Skin epidermis (tissue), 12 donors: ENCODE results near the gene BTBD9.
"Not testable (repeated sequence)": the region's sequence is repeated elsewhere in the genome, so short reads cannot be mapped to it uniquely, and the experiment has no call there.

Experiments used
- H3K27ac ChIP-seq, 21 experiments: fragments of 200-600 bp; sonication (generic) in 11 of 21; one replicate each; pipeline ENCODE4 v1.5.0; 2020; ENCODE audit warnings: mild to moderate bottlenecking in 3 of 21, inconsistent platforms in 2 of 21, moderate library complexity in 2 of 21
- H3K4me3 ChIP-seq, 7 experiments: fragments of 200-600 bp; sonication (generic) in 2 of 7; one replicate each; pipeline ENCODE4 v1.5.0; 2020; ENCODE audit warnings: inconsistent platforms in 2 of 7, mild to moderate bottlenecking in 2 of 7, moderate library complexity in 1 of 7

BTBD9 gene

DNA sequence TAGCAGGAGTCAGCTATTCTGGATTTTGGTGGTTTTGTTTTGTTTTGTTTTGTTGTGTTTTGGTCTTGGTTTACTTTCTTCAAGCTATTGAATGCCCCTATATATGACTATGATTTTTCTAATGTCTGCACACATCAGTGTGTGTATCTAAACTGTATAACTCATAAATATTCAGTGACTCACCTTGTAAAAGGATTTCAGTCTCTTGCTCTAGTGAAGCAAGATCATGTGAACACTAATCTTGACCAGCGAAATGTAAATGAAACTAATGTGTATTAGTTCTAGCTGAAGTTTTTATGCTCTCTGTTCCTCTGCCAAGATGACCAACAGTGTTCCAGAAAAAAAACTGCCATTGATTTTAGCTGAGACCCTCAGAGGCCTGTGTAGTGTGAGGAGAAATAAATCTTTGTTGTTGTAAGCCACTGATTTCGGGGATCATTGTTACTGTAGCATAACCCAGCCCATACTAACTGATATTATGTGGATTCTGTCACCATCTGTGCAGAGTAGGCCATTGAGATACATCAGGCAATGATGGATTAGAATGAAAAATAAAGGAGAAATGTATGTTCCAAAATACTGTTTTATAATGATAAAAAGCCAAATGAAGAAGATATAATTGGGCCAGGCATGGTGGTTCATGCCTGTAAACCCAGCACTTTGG, 11.5 kb upstream of the BTBD9 start:
- Histone ChIP-seq H3K27ac (no peak overlapping the region), H3K4me3 (no peak overlapping the region)

DNA sequence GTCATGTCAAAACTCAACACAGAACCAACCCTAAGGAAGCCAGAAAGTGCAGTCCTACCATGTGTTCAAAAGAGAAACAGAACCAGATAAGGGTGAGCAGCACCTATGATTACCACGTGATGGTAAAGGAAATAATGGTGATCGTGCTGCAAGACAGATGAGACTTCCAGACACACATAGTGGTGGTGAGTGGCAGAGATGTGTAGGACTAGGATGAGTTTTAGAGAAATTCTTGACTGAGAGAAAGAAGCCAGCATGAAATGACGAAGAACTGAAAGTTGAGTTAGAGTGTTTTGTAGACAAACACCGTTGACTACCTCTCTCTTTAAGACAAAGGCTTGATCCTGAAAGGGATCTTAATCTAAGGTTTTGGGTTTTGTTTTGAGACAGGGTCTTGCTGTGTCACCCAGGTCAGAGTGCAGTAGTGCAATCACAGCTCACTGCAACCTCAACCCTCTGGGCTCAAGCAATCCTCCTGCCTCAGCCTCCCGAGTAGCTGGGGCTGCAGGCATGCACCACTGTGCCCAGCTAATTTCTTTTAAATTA, 10.6 kb upstream of the BTBD9 start:
- no peak overlapping the region for H3K27ac ChIP-seq
- no peak overlapping the region for H3K4me3 ChIP-seq

DNA sequence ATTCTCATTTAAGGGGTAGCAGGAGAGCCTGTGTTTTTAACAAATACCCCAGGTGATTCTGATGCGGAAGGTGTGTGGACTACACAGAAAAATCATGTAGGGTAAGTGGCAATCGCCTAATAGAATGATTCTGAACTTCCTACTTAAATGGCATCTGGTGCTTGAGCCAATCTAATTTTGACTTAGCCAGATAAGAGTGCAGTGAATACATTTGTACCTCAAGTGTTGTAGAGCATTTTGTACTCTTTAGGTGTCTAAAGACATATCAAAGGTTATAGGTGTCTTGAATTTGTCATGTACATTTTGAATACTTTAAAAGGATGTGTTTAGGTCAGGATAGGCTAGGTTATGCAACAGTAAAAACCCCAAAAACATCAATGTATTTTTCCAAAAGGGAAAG, 10.0 kb upstream of the BTBD9 start:
- Histone ChIP-seq H3K4me3 (no peak overlapping the region), H3K27ac (no peak overlapping the region)

DNA sequence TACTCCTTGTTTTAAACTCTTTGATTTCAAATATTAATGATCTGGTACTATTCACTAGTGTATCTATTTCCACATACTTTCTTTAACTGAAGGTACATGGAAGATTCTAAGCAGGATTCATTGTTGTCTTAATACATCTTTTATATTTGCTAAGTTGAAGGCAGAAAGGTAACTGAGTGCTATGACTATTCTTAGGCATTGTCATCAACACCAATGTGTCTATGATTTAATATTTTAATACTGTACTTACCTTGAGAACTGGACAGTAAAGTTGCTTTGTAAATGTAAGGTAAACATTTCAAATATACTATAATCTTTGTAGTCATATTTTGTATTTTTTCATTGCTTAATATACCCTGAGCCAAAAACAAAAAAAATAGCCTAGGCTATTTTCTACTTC, 8.9 kb upstream of the BTBD9 start:
- H3K4me3 ChIP-seq = no peak overlapping the region
- H3K27ac ChIP-seq = no peak overlapping the region

DNA sequence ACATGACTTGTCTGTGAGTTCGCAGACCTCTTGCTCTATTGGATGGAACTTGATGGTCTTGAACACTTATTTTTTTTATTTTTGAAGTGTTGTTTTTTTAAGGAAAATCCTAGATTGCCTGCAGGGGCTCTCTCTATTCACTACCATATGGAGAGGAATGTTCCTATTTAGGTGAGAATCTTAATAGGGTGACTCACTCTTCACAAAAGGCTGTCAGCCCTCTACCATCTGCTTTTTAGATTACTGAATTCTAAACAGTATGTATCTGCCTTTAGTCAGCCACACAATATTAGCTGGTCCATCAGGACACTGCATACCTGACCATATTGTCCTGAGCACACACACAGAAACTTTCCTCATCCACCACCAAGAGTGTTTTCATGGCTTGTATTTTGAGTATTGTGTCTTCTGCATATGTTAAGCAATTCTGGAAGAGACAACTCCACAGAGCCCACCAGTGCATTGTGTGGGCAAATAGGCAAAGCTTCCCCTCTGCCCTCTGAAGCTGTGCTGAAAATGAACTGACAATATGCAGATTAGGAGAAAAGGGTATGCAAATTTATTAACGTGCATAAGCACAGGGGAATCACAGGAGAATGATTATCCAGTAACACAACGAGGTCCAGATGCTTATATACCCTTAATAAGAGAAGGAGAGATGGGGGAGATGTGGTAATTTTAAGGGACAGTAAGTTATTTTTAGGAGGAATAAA, 6.6 kb upstream of the BTBD9 start:
- H3K27ac ChIP-seq = no peak overlapping the region
- no peak overlapping the region for H3K4me3 ChIP-seq

DNA sequence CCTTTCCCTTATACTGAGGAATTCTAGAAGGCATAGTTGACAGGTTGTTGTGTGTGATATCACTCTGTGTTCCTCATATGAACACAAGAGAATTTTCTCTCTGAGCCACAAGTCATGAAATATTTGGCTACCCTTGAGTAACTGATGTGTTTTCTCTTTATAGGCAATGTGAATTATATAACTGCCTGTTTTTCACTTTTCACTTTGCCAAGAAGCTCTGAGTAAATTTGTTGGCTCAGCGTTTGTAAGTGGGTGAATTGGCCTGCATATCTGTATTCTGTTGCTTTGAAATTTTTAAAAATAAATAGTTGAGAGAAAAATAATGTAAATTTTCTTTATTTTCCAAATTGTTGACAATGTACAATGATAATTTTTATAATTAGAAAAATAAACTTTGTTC, 5.2 kb upstream of the BTBD9 start:
- no peak overlapping the region for H3K4me3 ChIP-seq

DNA sequence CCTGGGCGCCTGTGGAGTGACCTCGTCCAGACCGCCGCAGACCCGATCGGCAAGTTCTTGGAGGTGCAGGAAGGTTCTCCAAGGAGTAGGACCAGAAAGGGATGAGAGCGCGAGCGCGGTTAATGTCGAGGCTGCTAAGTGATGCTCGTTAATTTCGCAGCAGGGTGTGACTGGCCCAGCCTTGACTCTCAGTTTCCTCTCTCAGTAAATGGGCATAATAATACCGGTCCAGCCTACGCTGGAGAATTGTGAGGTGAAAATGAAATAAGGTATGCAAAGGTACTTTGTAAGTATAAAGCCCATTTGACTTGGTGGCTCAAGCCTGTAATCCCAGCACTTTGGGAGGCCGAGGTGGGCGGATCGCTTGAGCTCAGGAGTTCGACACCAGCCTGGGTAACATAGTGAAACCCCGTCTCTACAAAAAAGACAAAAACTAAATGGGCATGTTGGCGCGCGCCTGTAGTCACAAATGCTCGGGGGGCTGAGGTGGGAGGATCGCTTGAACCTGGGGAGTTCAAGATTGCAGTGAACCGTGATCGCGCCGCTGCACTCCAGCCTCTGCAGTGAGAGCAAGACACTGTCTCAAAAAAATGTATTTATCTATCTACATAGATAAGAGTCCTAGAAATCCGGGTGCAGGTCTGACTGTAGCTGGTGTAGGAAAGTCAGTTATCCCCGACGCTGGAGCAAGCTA, 634 bp upstream of the BTBD9 start:
- H3K4me3 ChIP-seq = peak overlapping the region; percentile 76 to 94 (median 84)
- peak overlapping the region; percentile 57 to 97 (median 92) for H3K27ac ChIP-seq

More for the DNA sequence above, 5.2 kb upstream of the BTBD9 start:
- no peak overlapping the region for H3K27ac ChIP-seq

DNA sequence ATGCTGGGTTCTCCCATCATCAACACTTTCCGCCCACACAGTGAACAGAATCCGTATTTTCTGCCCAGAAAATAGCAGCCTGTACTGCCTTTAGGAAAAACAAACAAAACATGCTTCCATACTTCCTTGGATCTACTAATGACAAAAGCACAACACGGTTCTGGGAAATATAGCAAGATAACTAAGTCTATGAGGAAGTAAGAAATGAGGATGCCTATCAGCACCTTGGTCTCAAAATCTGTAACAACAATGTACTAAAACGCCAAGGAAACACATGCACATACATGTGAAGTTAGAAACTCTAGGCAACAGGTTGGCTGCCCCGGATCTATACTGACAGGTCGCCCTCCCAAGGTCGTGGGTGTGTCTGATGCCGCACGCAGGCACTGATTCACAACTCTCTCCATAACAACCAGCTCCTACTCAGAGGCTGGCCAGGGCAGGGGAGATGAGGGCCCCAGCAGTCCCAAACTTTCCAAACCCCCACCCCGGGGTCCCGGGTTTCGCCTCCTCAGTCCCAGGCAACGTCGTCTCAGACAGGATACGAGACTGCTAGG, 710 bp downstream of the BTBD9 start:
- Histone ChIP-seq H3K27ac (peak overlapping the region; percentile 57 to 97 (median 92)), H3K4me3 (peak overlapping the region; percentile 76 to 94 (median 84))

DNA sequence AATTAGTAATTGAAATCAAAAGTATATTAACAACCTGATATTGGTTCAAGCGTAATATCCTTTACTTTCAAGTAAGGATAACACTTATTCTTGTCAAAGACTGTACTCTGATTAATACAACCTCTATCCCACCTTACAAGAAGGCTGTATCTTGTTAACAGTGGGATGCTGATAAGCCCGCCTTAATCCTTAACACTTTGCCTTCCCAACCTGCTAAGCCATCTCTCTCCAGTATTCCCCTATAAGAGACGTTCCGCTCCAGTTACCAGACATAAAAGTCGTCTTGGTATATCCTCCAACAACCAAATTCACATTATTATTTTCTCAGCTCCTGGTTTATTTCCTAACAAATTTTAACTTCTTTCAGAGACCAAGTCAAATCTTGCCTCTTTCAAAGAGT, 2.0 kb downstream of the BTBD9 start:
- no peak overlapping the region for H3K27ac ChIP-seq

DNA sequence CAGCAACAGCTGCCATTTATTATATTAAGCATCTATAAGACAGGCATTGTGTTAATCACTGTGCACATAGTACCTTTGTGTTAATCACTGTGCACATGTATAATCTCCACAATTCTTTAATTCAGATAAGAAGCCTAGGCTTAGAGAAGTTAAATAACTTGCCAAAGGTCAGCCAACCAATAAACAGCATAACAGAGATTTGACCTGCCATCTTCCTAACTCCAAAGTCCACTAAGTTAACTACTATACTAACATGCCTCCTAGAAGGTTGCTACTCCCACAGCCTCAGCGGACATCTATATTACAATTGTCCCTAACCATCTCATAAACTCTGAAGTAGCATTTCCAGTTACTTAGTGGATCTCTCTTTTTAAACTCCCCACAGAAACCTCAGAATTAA, 3.7 kb downstream of the BTBD9 start:
- no peak overlapping the region for H3K27ac ChIP-seq
- H3K4me3 ChIP-seq = no peak overlapping the region

More for the DNA sequence above, 2.0 kb downstream of the BTBD9 start:
- H3K4me3 ChIP-seq = no peak overlapping the region

DNA sequence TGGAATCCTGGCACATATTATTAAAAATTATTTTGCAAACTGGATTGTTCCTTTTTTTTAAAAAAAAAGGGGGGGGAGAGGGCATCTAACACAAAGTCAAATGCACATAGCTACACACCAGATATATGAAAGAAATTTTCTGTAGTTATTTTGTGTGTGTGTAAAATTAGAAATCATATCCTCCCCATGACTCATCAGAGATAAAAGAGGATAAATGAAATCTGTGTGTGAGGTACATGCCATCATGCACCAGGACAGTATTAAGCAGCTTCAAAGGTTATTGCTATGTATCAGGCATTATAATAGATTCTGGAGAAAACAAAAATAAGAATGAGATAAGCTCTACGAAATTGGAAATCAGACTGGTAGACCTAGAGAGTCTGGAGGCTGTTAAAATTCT, 5.2 kb downstream of the BTBD9 start:
- Histone ChIP-seq H3K4me3 (no peak overlapping the region), H3K27ac (no peak overlapping the region)

DNA sequence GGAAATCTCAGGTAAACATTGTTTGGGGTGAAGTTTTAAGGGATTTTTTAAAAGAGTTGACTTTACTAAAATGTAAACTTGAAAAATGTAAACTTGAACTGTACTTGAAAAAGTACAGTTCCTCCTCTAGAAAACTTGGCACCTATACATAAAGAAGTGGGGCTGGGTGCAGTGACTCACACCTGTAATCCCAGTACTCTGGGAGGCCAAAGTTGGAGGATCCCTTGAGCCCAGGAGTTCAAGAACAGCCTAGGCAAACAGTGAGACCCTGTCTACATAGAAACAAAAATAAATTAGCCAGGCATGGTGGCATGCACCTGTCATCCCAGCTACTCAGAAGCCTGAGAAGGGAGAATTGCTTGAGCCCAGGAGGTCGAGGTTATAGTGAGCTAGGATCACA, 7.2 kb downstream of the BTBD9 start:
- Histone ChIP-seq H3K27ac (no peak overlapping the region), H3K4me3 (no peak overlapping the region)

DNA sequence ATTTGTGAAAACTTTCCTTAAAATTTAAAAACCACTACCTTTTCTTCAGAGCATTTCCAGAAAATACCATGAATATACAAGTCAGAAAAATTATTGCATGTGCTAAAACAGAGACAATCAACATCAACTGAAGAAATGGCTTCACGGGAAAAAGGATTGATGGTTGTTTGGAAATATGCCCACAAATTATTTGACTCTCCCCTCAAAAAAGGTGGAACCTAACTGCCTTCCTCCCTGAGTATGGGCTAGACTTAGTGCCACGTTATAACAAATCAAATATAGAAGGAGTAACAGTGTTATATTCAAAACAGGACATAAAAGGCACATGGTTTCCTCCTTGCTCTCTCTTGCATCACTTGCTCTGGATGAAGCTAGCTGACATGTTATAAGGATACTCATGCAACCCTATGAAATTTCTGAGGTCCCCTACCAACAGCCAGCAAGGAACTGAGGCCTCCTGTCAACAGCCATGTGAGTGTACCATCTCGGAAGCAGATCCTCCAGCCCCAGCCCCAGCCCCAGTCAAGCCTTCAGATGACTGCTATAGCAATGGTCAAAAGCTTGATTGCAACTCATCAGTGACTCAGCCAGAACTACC, 8.4 kb downstream of the BTBD9 start:
- Histone ChIP-seq H3K4me3 (no peak overlapping the region), H3K27ac (no peak overlapping the region)

DNA sequence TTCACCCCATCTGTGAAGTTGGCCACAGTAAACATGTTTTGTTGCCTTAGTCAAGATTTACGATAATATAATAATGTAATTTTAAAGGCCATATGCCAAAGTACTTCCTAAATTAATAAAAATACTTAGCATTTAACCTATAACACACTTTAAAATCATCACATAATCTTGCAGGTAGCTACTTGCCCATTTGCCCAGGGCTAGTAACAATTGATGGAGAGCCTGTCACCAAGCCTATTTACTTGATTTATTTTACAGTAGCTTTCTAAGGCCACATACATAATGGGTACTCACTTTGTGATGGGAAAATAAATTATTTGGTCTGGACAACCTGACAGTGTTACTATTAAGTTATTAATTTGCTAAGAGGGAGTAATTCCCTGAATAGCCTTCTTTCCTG, 14.5 kb downstream of the BTBD9 start:
- no peak overlapping the region for H3K27ac ChIP-seq
- no peak overlapping the region for H3K4me3 ChIP-seq

DNA sequence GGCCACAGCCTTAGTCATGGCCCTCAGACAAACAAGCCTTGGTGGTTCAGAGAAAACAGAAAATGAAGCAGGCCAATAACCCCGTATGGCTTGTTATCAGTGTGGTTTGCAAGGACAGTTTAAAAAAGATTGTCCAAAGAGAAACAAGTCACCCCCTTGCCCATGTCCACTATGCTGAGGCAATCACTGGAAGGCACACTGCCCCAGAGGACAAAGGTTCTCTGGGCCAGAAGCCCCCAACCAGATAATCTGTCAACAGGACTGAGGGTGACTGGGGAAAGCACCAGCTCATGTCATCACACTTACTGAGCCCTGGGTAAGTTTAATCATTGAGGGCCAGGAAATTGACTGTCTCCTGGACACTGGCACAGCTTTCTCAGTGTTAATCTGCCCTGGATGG, 20.4 kb downstream of the BTBD9 start:
- H3K4me3 ChIP-seq, H3K27ac ChIP-seq: not testable (repeated sequence)

DNA sequence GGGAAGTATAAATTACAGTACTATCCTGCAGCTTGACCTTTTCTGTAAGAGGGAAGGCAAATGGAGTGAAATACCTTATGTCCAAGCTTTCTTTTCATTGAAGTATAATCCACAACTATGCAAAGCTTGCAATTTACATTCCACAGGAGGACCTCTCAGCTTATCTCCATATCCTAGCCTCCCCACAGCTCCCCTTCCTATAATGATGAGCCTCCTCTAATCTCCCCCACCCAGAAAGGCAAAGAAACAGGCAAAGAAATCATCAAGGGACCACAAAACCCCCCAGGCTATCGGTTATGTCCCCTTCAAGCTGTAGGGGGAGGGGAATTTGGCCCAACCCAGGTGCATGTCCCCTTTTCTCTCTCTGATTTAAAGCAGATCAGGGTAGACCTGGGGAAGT, 21.4 kb downstream of the BTBD9 start:
- not testable (repeated sequence) for H3K4me3 ChIP-seq, H3K27ac ChIP-seq

DNA sequence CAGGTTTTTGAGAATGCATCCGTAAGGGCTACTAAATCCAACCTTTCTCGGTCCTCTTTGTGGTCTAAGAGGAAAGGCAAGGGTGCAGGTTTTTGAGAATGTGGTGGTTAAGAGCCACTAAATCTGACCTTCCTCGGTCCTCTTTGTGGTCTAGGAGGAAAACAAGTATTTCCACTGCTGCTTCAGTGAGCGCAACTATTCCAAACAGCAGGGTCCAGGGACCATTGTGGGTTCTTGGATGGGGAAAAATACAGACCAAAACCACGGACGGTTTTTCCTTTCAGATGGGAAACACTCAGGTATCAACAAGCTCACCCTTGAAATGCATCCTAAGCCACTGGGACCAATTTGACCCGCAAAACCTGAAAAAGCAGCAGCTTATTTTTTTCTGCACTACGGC, 21.9 kb downstream of the BTBD9 start:
- no peak overlapping the region for H3K27ac ChIP-seq

DNA sequence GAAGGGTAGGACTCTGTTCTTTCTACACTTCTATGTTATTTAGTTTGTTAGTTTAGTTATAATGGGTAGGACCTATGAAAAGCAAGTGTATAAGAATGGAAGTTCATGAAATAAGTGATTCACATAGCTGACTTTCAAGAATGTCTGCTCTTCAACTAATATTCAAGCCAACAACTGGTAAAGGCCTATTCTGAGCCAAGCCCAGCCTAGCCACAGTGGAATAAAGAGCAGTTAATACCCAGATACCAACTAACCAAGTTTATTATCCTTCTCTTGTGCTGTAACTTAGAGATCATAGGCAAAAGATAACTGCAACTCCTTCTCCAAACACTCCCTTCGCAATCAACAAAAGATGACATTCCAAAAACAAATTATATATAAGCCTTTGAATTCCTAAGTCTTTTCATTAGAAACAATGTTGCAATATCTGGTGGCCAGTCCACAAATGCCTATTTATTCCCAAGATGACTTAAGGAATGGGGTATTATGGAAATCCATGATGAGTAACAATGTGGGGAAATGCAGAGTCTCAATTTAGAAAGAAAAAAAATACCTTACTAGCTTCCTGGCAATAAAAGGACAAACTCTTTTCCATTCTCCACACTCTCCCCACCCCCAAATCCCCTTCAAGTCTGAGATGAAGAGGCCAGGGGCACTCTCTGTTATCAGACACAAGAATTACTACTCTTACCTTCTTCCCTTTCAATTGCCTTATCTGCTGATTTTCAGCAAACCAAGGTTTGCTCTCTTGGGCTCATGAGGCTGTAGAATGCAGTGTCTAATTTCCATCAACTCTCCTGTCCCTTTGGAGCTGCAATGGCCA, 27.4 kb downstream of the BTBD9 start:
- no peak overlapping the region for H3K4me3 ChIP-seq
- peak overlapping the region in 1 of 21 experiments; percentile 13 for H3K27ac ChIP-seq

More for the DNA sequence above, 21.9 kb downstream of the BTBD9 start:
- no peak overlapping the region for H3K4me3 ChIP-seq

DNA sequence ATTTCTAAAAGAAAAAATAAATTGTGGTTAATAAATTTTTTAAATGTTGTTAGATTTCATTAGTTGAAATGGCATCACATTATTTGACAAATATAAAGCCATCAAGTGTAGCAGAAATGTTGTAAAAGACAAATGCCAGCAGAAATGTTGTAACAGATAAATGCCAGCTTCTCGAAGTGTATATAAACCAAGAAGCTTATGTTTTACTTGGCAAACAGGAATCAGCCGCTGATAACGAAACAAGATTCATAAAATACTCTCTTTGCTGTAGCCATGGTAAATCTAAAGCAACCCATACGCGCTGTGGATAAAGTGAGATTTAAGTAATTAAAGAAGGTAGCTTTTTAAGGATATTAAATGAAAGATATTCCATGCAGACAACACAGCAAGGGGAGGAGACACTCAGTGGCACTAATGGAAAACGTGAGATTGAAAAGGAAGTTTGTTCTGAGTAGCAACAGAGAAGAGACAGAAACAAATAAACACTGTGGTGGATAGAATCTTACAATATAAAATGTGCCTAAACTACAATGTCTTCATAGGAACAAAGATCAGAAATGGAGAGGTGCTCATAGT, 29.6 kb downstream of the BTBD9 start:
- no peak overlapping the region for H3K4me3 ChIP-seq
- no peak overlapping the region for H3K27ac ChIP-seq
